Activated T-helper 2 cell treated with anti-CD3 and anti-CD28 coated beads, Interferon-gamma antibody, Interleukin-2, Interleukin-4, amounts not matched to agents 10 μg/mL and 5 μg/mL and 100 μg/mL, durations not matched to agents 14 hours and 24 hours and 36 hours (primary cell): Measurements from ENCODE around the gene CROCC2. TPM values are rescaled to one million over a fixed set of nuclear protein-coding genes. Genes with fewer than 3 reads are reported as not detected.

Source experiments
- DNase-seq: peaks from one replicate; pipeline ENCODE4 v3.0.0; 2021; ENCODE audit warnings: low spot score
- H3K27ac Mint-ChIP-seq: one replicate; pipeline ENCODE4 v1.8.0; 2021; ENCODE audit warnings: mixed read lengths
- H3K27me3 Mint-ChIP-seq: one replicate; pipeline ENCODE4 v1.8.0; 2021; ENCODE audit warnings: low read depth, mixed read lengths
- H3K36me3 Mint-ChIP-seq: one replicate; pipeline ENCODE4 v1.8.0; 2021; ENCODE audit warnings: low read depth, mixed read lengths
- H3K4me1 Mint-ChIP-seq: one replicate; pipeline ENCODE4 v1.8.0; 2021; ENCODE audit warnings: low read depth, mixed read lengths
- H3K4me3 Mint-ChIP-seq: one replicate; pipeline ENCODE4 v1.8.0; 2021; ENCODE audit warnings: low read depth, mild to moderate bottlenecking, moderate library complexity, mixed read lengths
- H3K9me3 Mint-ChIP-seq: one replicate; pipeline ENCODE4 v1.8.0; 2021; ENCODE audit warnings: mixed read lengths
- intact Hi-C: fragments of 100-400 bp; cut with micrococcal nuclease; formaldehyde crosslinking; loops from one replicate; pipeline ENCODE4 v1.15.1; 2023
- total RNA-seq: library from RNA; stranded (reverse); gene quantifications from 2 replicates; pipeline ENCODE4 v1.2.3, GENCODE V29; 2022

Gene CROCC2
- total RNA-seq, 1 donor from 2014 or later: not detected

DNA sequence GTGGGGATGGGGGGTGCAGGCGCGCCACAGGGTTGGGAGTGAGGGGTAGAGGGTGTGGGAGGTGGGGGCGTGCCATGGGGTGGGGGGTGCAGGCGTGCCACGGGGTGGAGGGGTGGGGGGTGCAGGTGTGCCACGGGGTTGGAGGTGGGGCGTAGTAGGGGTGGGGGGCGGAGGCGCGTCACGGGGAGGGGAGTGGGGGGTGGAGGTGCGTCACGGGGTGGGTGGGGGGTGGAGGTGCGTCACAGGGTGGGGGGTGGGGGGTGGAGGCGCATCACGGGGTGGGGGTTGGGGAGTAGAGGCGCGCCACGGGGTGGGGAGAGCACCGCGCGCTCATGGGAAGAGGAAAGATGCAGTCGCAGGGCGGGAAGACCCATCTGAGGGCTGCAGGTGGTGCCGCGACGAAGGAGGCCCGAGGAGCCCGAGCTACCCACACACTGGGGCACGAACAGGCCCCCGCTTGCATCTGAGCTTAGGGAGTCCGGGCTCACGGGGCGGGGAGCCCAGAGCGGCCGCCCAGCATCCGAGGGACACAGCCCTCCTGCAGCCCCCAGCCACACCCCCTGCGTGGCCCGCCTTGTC, 129.8 kb downstream of the CROCC2 start:
- Mint-ChIP-seq H3K4me1 (peaks cover 17% of the 10 kb centered on the region), H3K9me3 (no peaks in the 10 kb centered on the region), H3K4me3 (no peak overlapping the region), H3K27ac (no peak overlapping the region), H3K27me3 (no peaks in the 10 kb centered on the region), H3K36me3 (no peaks in the 10 kb centered on the region)
- DNase-seq: no peak
- intact Hi-C loops: no loop called here

DNA sequence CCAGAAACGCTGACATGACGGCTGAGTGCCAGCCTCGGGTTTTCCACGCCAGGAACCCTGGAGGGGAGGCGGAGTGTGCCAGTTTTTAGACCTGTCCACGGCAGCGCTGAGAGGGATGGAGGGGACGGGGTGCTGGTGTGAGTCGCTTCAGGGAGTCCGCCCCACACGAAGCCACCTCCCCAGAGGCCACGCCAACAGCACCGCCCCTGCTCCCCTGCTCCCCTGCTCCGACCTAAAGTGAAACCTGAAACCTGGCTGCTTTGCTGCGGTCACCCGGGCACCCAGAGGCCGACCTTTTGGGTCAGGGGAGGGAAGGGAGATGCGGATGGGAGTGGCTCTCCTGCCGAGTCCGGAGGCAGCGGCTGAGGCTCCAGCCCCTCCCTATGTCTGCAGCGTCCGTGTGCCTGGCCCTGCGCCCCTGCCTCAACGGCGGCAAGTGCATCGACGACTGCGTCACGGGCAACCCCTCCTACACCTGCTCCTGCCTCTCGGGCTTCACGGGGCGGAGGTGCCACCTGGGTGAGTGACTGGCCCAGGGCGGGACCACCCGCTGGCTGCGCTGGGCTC, 130.3 kb downstream of the CROCC2 start:
- H3K27ac Mint-ChIP-seq: no peak overlapping the region
- H3K36me3 Mint-ChIP-seq: no peaks in the 10 kb centered on the region
- H3K4me3 Mint-ChIP-seq: peak overlapping the region; percentile 60
- H3K9me3 Mint-ChIP-seq: no peaks in the 10 kb centered on the region
- no peaks in the 10 kb centered on the region for H3K27me3 Mint-ChIP-seq
- peak; percentile 78 for DNase-seq
- H3K4me1 Mint-ChIP-seq: peaks cover 18% of the 10 kb centered on the region
- intact Hi-C loops: no loop called here

DNA sequence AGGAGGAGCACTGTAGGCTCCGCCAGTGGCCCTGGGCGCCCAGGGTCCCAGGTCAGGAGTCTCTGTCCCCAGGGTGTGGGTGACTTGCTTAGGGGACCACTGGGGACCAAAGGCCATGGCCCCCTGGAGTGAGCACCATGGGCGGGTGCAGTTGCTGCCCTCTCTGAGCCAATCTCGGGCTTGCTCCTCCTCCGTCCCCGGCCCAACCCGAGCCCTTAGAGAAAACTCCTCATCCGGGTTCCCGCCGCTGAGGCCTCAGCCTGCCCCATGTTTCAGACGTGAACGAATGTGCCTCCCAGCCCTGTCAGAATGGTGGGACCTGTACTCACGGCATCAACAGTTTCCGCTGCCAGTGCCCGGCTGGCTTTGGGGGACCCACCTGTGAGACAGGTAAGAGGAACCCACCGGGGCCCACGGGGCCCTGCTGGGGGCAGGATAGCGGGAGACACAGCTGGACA, 130.9 kb downstream of the CROCC2 start:
- H3K27me3 Mint-ChIP-seq: no peaks in the 10 kb centered on the region
- no peak for DNase-seq
- intact Hi-C loops: no loop called here
- no peaks in the 10 kb centered on the region for H3K36me3 Mint-ChIP-seq
- H3K27ac Mint-ChIP-seq: no peak overlapping the region
- H3K4me3 Mint-ChIP-seq: peak overlapping the region; percentile 68
- H3K9me3 Mint-ChIP-seq: no peaks in the 10 kb centered on the region
- H3K4me1 Mint-ChIP-seq: peaks cover 18% of the 10 kb centered on the region

DNA sequence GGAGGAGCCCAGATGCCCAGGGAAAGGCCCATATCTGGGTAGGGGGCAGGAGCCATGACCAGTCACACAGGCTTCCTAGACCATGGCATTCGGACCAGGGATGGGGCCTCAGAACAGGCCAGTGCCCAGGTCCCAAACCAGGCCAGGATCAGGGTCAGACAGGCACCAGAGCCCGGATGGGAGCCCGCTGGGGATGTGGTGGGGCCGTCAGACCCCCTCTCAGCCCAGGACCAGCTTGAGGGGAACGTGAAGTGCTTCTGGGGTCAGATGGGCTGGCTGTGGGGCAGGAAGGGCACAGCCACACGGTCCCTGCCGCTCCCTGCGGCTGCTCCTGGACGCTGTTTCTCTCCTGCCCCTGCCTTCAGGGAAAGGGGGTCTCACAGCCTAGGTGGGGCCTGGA, 131.4 kb downstream of the CROCC2 start:
- intact Hi-C loops: no loop called here
- H3K27ac Mint-ChIP-seq: no peak overlapping the region
- peaks cover 3% of the 10 kb centered on the region for H3K27me3 Mint-ChIP-seq
- peaks cover 20% of the 10 kb centered on the region for H3K4me1 Mint-ChIP-seq
- H3K9me3 Mint-ChIP-seq: no peaks in the 10 kb centered on the region
- H3K4me3 Mint-ChIP-seq: peak overlapping the region; percentile 71
- no peak for DNase-seq
- no peaks in the 10 kb centered on the region for H3K36me3 Mint-ChIP-seq

DNA sequence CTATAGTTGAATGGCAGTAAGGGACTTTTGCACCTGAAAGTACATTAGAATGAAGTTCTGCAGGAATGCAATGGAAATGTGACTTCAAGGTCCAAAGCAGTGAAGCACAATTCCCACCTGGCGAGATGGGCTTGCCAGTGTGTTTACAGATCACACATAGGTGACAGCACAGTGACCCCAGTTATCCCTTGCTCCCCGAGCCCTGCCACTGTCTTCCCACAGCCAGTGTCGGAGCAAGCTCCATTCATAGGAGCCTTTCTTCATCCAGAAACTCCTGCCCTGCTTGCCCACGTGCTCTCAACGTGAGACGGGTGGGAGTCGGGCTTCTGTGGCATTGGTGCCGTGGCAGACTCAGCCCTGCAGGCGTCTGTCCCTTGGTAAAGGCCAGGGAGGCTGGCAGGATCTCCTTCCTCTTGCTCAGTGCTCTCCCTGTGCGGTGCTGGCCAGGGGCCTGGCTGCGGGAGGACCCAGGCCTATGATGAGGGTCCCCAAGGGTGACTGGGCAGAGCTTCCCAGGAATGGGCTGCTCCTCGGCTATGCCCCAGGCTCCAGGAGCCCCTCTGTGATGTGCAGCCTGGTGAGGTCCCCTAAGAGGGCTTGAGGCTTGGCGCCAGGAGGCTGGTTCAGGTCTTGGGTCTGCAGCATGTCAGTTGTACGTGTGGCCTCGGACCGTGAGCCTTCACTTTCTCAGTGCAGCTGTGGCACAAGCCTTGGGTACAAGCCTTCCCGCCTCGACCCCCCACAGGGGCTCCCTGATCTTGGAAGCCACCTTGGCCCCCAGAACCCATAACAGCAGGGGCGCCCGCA, 132.4 kb downstream of the CROCC2 start:
- no peaks in the 10 kb centered on the region for H3K9me3 Mint-ChIP-seq
- intact Hi-C loops: no loop called here
- peak overlapping the region; percentile 71 for H3K4me3 Mint-ChIP-seq
- no peaks in the 10 kb centered on the region for H3K36me3 Mint-ChIP-seq
- no peak overlapping the region for H3K27ac Mint-ChIP-seq
- DNase-seq: no peak
- peaks cover 20% of the 10 kb centered on the region for H3K4me1 Mint-ChIP-seq
- peaks cover 7% of the 10 kb centered on the region for H3K27me3 Mint-ChIP-seq

DNA sequence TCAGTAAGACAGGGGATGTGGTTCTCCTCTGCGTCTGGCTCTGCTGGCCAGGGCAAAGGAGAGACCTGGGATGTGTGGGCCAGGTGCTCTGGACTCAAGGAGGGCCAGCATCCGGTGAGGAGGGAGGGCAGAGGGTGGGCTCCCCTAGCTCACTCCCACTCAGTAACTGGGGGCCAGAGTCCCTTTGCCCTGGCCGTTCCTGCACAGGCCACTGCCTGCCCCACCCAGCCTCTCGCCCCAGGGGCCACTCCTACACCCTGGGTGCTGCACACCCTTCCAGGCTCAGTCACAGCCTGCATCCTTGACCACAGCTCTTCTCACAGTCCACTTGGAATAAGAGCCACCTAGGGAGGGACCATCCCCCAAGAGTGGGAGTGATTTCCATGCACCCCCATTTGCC, 133.3 kb downstream of the CROCC2 start:
- no peak overlapping the region for H3K27ac Mint-ChIP-seq
- H3K27me3 Mint-ChIP-seq: peaks cover 7% of the 10 kb centered on the region
- no peak for DNase-seq
- no peaks in the 10 kb centered on the region for H3K9me3 Mint-ChIP-seq
- no peaks in the 10 kb centered on the region for H3K36me3 Mint-ChIP-seq
- H3K4me3 Mint-ChIP-seq: no peak overlapping the region
- peaks cover 20% of the 10 kb centered on the region for H3K4me1 Mint-ChIP-seq
- intact Hi-C loops: no loop called here

DNA sequence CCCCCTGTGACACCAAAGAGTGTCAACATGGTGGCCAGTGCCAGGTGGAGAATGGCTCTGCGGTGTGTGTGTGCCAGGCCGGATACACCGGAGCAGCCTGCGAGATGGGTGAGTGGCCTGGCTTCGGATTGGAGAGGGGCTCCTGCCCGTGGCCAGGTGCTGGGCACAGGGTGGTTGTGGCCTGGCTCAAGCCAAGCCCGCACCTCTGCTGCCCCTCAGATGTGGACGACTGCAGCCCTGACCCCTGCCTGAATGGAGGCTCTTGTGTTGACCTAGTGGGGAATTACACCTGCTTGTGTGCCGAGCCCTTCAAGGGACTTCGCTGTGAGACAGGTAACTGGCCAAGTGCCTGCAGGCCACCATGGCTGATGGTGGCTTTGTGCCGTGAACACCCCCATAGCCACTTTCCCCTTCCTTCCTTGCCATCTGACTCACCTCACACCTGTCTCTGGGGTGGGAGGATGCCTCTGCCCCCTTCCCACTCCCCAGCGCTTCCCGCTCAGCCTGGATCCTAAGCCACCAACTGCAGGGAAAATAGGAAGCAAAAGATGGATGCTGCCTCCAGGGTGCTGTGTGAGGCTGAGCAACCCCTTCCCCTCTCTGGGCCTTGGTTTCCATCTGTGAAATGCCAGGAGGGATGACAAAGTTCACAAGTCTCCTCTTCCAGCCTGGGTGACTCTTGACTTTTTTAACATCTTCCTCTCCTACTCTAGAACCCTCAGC, 134.1 kb downstream of the CROCC2 start:
- Mint-ChIP-seq H3K36me3 (no peaks in the 10 kb centered on the region), H3K4me3 (no peak overlapping the region), H3K27me3 (peaks cover 8% of the 10 kb centered on the region), H3K4me1 (peaks cover 20% of the 10 kb centered on the region), H3K9me3 (no peaks in the 10 kb centered on the region), H3K27ac (no peak overlapping the region)
- DNase-seq: no peak
- intact Hi-C loops: no loop called here

DNA sequence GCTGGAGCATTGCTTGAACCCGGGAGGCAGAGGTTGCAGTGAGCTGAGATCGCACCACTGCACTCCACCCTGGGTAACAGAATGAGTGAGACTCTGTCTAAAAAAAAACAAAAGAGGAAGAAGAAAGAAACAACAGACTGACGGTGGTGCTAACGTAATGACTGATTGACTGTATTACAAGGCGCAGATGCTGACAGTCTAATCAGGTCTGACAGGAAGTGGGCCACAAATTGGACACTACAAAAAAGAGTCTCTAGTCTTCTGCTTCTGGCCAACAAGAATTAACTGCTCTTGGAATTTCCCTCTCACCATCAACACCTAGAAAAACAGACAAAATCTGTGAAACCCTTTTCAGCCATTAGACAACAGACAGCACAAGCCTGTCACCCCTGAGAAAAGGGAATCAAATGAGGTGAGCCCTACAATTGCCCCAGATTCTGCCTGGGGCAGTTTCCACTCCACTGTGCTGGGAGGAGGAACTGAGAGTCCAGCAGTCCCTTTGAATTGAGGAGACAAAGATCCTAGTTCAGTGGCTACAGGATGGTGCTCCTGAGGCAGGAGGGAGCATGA, 135.5 kb downstream of the CROCC2 start:
- Mint-ChIP-seq H3K36me3 (no peaks in the 10 kb centered on the region), H3K4me1 (peaks cover 20% of the 10 kb centered on the region), H3K9me3 (no peaks in the 10 kb centered on the region), H3K27ac (no peak overlapping the region), H3K27me3 (peaks cover 8% of the 10 kb centered on the region), H3K4me3 (no peak overlapping the region)
- intact Hi-C loops: no loop called here
- no peak for DNase-seq

Other genes with a start within 250 kb of the CROCC2 start
- gene AQP12B, start 223.5 kb upstream of the CROCC2 start, total RNA-seq: not detected in 2 replicates
- gene AQP12A, start 214.5 kb upstream of the CROCC2 start, total RNA-seq: not detected in 2 replicates
- gene KIF1A, start 86.1 kb upstream of the CROCC2 start, total RNA-seq: 0.97 and 2.2 TPM in 2 replicates
- gene AGXT, start 37.5 kb upstream of the CROCC2 start, total RNA-seq: not detected in 2 replicates
- not detected in 2 replicates for gene MAB21L4, start 10.2 kb upstream of the CROCC2 start, total RNA-seq
- gene SNED1, start 92.3 kb downstream of the CROCC2 start, total RNA-seq: 1.5 and 1.7 TPM in 2 replicates
- 34.4 and 35.4 TPM in 2 replicates for gene MTERF4, start 196.0 kb downstream of the CROCC2 start, total RNA-seq
- gene PASK, start 243.1 kb downstream of the CROCC2 start, total RNA-seq: 72.5 and 75.8 TPM in 2 replicates
- gene PPP1R7, start 244.1 kb downstream of the CROCC2 start, total RNA-seq: 101 and 106 TPM in 2 replicates